Measurements from ENCODE around the gene WWOX. TPM values are rescaled to one million over a fixed set of nuclear protein-coding genes. Genes with fewer than 3 reads are reported as not detected.

The WWOX gene
- total and polyA plus RNA-seq, 2 of the 8 experiments (the other 6 are each of a cell fraction or from before 2014, with no cell fraction given) = 5.4 to 16.7 TPM

DNA sequence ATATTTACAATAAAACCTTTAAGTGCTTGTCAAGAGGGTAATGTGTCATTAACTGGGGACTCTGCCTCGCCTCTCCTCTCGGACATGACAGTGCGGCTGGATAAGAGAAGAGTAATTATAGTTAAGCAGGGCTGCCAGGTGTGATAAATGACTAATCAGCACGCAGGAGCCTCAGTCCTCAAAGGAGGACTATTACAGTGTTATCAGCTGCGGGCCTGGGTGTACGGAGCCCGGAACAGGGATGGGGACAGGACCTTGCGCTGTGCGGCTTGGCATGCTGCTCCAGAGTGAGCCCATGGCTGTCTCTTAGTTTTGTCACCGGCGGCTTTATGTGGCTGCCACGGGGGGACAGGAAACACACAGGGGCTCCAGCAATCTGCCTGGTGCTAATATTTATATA lies 893.9 kb downstream of the WWOX start:
- no peak overlapping the region for H4K5ac ChIP-seq (ENCODE audit: insufficient read length, low read depth, low read length)
- no peak overlapping the region for H4K91ac ChIP-seq (replicated peaks; ENCODE audit: insufficient read length, low read length)
- 79% methylated on average over 12 of the region's 12 CpGs; no CpG with 5 or more reads in 1 of the 2 experiments for WGBS, 2 experiments (ENCODE audit: extremely low coverage in 1 of 2, insufficient coverage in 1 of 2, insufficient read length in 1 of 2, insufficient replicate concordance in 2 of 2, low coverage in 1 of 2, low lambda C conversion rate in 2 of 2, missing lambda C conversion rate in 1 of 2)
- H3K27me3 ChIP-seq (replicated peaks in 1 of 4; ENCODE audit: control insufficient read depth in 3 of 4, extremely low read depth in 1 of 4, insufficient read depth in 3 of 4, low read length in 3 of 4) = no peaks in the 10 kb centered on the region
- H2BK15ac ChIP-seq (ENCODE audit: low read length) = no peak overlapping the region
- H4K20me1 ChIP-seq (replicated peaks in 1 of 2; ENCODE audit: control insufficient read depth in 1 of 2, insufficient read depth in 2 of 2, low read length in 2 of 2) = no peaks in the 10 kb centered on the region
- no peaks in the 10 kb centered on the region for H3K79me2 ChIP-seq (ENCODE audit: control insufficient read depth in 1 of 2, insufficient read depth in 2 of 2, low read length in 2 of 2)
- H2AFZ ChIP-seq (ENCODE audit: low read length) = no peak overlapping the region
- H3K18ac ChIP-seq (ENCODE audit: extremely low read depth, low read length) = no peak overlapping the region; the same call in 1 of the 2 replicates
- H4K8ac ChIP-seq (ENCODE audit: extremely low read depth, insufficient read depth, low read length) = no peak overlapping the region
- no peak overlapping the region for H3K56ac ChIP-seq (replicated peaks; ENCODE audit: insufficient read length, low read depth, low read length)
- no peak overlapping the region for H3K4ac ChIP-seq (replicated peaks; ENCODE audit: insufficient read length, low read depth, low read length)
- no peak overlapping the region for H2BK5ac ChIP-seq (ENCODE audit: low read depth, low read length)
- CTCF ChIA-PET (ENCODE audit: partially characterized antibody) = no interaction called here
- no peaks in the 10 kb centered on the region for H3K36me3 ChIP-seq (ENCODE audit: control insufficient read depth in 2 of 4, insufficient read depth in 4 of 4, low read length in 3 of 4)
- POLR2A ChIA-PET (ENCODE audit: partially characterized antibody) = no interaction called here
- no peak overlapping the region for H3K14ac ChIP-seq (ENCODE audit: insufficient read length)
- H3K79me1 ChIP-seq (ENCODE audit: low read depth, low read length) = no peaks in the 10 kb centered on the region
- H3K4me2 ChIP-seq (ENCODE audit: insufficient read depth in 1 of 2, low read depth in 2 of 2, low read length in 2 of 2) = no peak overlapping the region
- no peak for DNase-seq (ENCODE audit: low read depth in 1 of 2, low spot score in 2 of 2)
- no peaks in the 10 kb centered on the region for H3K9me3 ChIP-seq (ENCODE audit: insufficient read depth in 2 of 2, low read depth in 1 of 2, low read length in 1 of 2)
- H3K23me2 ChIP-seq (ENCODE audit: low read depth, low read length) = peaks cover 3% of the 10 kb centered on the region; the same call in 1 of the 2 replicates
- no peak overlapping the region for H3K4me3 ChIP-seq (ENCODE audit: extremely low read depth in 1 of 4, insufficient read depth in 2 of 4, low read depth in 3 of 4, low read length in 4 of 4)
- H2BK120ac ChIP-seq (replicated peaks; ENCODE audit: low read depth, low read length) = no peak overlapping the region
- FAIRE-seq = no peak
- no peak overlapping the region for H3K27ac ChIP-seq (ENCODE audit: low read depth, low read length)
- H2AK5ac ChIP-seq (ENCODE audit: low read depth, low read length) = no peak overlapping the region
- H2BK12ac ChIP-seq (ENCODE audit: low read depth, low read length) = no peak overlapping the region
- no peak overlapping the region for H2BK20ac ChIP-seq (ENCODE audit: low read length)
- no peak overlapping the region for H3K23ac ChIP-seq (ENCODE audit: insufficient read length)
- no peak overlapping the region for H3K9ac ChIP-seq (replicated peaks in 1 of 4; ENCODE audit: extremely low read depth in 1 of 4, low read depth in 3 of 4, low read length in 3 of 4)
- peaks cover 3 to 12% (median 6%) of the 10 kb centered on the region in 4 experiments; a peak in 4 of 7 replicates for H3K4me1 ChIP-seq (replicated peaks in 1 of 4; ENCODE audit: control insufficient read depth in 3 of 4, insufficient read depth in 4 of 4, low read length in 3 of 4)

Measured in H1 (cell line).